GM21723 (cell line): ENCODE results near the gene PIGM.
A peak's percentile ranks its signal among the peaks of the same experiment; 100 is the strongest.
"Not testable (repeated sequence)": the region's sequence is repeated elsewhere in the genome, so short reads cannot be mapped to it uniquely, and the experiment has no call there.

ENCODE experiments used
- ATAC-seq: cut with Tn5 transposase; IDR thresholded peaks from one replicate; pipeline ENCODE4 v1.9.1; 2021; ENCODE audit warnings: mild to moderate bottlenecking, moderate library complexity; ENCODE audit not compliant: unreplicated experiment

PIGM gene

DNA sequence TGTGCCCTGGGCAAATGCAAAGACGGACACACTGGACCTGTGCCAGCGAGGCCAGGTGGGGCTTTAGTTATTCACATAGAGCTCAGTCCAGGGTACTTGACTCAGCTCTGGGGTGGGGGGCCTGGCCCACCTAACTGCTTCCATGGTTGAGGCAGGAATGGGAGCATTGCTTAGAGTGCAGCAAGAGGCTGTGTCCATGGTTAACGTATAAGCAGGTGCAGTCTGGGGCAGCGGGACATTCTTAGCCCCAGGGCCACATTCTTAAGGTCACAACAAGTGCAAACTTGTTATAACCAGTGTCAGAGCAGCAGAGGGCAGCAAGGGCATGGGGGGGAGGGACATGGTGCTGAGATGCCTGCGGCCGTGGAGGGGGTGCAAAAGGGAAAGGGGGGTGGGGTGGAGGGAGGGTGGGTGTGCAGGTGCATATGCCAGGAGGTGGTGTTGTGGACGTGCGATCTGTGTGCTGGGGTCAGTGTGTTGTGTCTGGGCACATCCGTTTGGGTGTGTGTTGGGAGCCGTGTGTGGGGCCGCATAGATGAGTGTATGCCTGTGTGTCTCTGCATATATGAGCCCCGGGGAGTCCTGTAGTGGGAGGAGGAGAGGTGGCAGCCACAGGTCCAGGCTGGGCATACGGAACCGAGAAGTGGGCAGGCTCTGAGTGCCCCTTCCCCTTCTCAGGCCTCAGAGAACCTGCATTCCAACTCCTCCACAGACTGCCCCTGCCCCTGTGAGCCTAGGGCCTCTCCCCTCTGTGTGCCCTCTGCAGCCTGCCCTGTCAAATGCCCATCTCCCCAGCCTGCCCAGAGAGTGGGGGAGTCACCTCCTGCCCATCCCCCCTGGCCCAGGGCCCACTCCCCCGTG is 29.8 kb upstream of the PIGM start:
- ATAC-seq = no peak

DNA sequence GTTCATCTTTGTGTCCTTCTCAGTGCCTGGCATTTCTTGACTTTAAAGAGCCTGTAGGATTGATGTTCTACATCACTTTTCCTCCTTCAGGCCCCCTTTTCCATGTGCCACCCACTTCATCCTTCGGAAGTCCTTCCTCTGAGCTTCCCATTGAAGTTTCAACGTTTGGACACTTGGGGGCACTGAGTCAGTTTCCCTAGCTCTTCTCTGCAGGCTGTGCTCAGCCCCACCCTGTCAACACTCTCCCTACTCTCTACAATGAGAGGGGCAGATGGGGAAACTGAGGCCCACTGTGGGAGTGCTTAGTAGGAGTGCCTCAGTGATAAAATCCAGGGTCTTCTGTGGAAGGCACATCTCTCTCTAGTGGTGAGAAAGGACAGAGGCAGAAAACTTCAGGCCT is 26.3 kb upstream of the PIGM start:
- no peak for ATAC-seq

DNA sequence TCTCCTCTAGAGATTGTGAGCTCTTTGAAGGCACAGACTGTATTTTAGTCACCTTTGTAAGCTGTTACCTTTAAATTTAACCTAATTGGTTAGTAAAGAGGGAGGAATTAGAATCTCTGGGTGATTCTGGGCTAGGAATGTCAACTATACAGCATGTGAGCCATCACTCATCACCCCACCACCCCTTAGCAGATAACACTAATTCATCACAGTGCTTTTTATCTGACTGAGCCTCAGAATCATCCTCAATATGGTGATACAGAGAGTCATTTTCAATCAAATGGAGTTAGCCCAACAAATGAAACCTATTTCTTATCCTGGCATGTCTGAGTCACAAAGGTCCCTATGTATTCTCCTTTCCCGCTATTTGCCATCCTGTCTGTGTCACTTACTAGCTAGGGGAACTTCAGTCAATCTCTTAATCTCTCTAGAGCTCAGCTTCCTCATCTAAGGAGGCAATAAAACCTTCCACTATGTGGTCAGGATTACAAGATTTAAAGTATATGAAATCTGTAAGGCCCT is 24.9 kb upstream of the PIGM start:
- ATAC-seq = no peak

DNA sequence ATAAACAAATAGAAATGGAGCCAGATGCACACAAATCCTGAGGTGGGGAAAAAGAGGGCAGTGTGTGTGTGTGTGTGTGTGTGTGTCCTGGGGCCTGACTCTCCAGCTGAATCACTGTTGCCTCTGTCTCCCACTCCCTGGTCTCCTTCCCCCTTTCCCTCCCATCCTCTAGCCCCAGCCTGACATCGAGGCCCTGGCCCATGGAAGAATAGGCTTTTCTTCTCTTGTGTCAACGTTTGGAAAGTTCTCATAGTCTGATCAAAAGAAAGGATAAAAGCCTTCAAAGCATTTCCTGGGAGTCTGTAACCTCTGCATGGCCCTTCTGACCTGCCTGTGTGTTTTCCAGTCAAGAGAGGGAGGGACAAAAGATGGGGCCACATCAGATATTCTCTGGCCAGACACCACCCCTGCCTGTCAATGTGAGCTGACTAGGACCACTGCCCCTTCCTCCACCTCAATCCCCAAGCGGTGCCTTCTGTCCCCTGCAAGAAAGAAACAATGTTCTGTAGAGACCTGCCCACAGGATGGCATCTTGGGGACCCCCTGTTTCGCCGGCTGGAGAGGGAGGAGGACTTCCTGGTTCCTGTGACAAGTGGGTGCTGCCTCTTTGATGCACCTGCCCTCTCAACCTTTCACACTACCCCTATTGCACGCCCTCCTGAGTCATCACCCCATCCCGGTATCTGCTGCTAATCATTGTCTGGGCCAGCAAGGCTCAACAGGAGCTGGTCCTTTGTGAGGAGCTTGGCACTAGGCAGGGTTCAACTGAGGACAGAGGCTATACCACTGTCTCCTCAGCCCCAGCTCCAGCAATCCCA is 22.0 kb upstream of the PIGM start:
- ATAC-seq = no peak

DNA sequence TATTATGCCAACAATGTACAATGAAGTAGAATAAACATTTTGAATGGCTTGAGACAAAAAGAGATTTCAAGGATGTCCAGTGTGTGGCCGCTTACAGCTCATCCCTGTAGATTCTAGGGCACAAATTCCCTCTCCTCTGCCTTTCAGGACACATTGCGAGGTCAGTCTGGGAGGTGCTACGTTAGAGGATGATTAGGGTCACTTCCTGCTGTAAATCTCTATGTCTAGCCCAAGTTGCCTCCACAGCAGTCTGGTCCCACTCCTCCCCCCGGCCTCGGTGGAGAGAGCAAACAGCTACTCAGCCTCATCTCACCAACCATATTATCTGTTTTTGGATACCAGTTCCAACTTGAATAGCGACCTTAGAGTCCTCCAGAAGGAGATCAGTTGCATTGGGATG is 21.1 kb upstream of the PIGM start:
- no peak for ATAC-seq

DNA sequence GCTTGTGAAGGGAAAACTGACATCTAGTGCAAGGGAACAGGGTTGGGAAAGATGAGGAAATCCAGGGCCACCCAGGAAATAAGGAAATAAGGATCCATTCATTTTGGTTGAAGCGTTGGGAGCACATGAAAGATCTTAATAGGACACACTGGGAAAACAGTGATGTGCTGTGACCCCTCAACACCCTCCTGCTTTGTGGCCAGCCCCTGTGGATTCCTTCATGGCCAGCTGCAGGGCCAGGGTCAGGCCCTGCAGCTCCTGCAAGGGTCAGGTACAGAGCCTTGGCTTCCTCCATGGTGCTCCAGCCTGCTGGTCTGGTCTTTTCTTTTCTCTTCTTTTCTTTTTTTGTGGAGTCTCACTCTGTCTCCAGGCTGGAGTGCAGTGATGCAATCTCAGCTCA is 18.8 kb upstream of the PIGM start:
- no peak for ATAC-seq

DNA sequence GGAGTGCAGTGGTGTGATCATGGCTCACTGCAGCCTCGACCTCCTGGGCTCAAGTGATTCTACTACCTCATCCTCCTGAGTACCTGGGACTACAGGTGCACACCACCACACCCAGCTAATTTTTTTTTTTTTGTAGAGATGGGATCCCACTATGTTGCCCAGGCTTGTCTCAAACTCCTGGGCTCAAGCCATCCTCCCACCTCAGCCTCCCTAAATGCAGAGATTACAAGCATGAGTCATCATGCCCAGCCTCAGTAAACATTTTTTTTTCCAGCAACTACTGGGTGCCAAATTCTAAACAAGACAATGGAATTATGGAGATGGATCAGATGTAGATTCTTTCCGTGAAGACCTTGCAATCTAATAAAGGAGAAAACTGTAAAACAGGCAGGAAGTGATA is 18.4 kb upstream of the PIGM start:
- ATAC-seq = not testable (repeated sequence)

DNA sequence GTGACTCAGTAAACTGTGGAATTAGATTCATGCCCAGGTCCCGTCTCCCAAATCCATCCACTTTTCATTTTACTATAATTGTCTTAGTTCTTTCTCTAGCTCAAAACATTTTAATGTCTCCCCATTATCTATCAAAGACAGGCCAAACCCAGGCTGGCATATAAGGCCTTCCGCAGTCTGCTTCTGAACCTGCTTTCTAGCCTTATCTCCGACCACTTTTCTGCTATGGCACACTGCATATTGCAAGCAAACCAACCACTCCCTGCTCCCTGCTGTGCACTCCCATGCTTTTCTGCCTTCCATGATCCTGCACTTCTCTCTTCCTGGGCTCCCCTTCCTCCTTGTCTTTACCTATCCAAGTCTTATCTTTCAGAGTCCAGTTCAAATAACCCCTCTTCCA is 17.3 kb upstream of the PIGM start:
- no peak for ATAC-seq

DNA sequence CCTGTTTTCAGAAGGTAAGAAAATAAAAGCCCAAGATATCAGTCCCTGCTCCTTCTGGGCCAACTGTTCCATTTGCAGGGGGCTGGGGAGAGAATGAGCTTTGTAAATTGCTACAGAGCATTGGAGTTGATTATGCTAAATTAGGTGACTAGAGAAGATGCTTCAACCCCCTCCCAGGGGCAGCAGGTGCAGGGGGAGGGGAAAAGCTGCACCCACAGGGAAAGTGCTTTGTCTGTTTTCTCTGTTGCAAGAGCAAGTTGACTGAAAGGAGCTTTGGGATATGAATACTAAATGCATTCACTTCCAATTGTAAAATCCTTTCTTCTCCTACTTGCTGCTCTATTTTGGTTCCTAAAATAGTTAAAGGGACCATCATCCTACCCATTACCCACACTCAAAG is 16.5 kb upstream of the PIGM start:
- ATAC-seq = no peak

DNA sequence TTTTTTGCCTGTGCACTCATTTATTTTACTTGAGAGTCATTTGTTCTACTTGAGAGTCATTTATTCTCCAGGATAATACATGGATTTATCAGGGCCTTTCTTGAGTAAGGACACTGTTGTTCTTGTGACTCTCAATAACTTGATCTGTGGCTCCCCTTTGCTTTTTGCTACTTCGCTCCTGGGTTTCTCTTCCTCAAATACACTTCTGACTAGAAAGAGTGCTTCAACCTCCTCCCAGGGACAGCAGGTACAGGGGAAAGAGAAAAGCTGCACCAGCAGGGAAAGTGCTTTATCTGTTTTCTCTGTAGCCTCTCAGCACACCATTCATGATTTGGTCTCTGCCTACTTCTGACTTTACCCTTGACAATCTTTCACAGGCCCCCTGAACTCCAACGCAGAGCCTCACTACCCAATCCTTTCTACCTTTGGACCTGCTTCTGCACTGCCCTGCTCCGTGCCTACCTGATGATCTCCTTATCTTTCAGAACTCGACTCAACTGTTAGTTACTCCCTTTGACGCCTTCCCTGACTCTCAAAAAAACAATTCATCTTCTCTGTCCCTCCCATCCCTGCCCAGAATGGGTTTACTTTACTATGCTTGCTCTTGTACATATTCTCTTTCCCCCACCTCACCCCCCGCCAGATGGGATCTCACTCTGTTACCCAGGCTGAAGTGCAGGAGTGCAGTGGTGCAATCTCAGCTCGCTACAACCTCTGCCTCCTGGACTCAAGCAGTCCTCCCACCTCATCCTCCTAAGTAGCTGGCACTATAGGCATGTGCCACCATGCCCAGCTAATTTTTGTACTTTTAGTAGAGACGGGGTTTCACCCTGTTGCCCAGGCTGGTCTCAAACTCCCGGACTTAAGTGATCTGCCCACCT is 15.6 kb upstream of the PIGM start:
- ATAC-seq = peak; percentile 77

DNA sequence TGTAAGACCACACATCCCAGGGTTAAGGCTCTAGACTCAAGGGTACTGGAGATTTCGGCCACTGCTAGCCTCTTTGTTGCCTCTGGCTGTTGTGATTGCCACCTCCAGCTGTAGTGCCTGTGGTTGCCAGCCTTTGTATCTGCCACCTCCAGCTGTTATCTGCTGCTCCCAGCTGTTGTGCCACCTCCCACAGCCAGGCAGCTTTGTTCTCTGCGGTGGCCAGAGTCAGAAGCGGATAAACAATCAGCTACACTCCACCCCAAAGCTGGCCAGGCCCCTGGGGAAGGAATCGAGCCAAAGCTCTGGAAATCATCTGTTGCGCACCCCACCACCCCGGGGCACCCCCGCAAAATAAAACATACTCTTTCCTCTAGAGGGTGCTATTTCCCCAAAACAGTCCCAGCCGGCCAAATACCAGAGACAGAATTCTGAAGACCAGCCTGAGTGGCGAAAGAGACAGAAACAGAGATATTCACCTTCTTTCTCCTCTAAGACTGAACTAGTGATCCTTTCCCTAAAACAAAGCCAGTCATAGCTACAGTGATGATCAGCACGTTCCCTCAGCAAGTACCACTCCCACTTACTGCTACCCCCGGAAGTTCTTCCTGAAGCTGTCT is 14.8 kb upstream of the PIGM start:
- peak; percentile 79 for ATAC-seq

DNA sequence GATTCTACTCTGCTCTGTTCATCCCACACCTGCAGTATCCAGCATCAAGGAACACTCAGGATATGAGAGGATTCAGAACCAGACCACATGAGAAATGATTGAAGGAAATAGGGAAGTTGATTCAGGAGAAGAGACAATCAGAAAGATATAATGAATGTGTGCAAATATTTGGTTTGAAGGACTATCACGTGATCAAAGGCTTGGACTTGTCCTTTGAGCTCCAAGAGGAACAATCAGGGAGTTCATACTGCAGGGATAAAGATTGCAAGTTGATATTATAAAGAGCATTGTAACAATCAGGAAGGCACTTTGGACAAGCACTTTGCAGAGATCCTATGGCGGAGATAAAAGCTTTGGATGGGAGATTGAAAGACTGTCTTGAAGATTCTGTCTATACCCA is 13.9 kb upstream of the PIGM start:
- no peak for ATAC-seq

DNA sequence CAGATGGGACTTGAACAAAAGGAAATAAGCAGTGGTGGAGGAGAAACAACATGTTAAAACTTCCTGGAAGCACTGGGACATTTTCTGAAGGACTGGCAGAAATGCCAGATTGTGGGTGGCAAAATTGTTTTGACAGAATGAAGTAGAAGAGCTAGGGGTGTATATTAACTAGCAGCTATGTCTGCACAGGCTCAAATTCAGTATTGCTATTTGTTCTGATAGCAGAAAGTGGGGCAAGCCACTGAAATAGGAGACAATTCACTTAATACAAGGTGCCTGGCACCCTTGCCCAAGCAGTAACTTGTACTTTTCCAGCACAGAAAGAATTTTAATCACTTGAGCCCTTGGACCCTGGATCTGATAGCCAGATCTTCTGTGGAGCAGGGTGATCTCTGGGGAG is 11.8 kb upstream of the PIGM start:
- ATAC-seq = no peak

DNA sequence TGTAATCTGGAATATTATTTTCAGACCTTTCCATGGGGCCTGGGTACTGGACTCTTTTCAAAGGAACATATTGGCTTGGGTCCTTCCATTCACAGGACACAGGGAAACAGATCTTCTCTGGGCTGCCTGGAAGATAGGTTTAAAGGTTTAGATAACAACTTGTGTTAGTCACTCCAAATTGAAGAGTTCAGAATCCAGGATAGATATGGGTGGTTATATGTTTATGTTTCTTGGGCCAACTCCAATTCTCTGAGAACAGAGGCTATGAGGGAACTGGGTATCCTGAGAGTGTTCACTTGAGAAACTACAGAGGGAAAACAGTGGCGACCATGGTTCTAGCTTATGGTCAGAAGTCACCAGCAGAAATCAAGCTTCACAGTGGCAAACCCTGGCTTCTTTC is 8.7 kb upstream of the PIGM start:
- ATAC-seq = no peak

DNA sequence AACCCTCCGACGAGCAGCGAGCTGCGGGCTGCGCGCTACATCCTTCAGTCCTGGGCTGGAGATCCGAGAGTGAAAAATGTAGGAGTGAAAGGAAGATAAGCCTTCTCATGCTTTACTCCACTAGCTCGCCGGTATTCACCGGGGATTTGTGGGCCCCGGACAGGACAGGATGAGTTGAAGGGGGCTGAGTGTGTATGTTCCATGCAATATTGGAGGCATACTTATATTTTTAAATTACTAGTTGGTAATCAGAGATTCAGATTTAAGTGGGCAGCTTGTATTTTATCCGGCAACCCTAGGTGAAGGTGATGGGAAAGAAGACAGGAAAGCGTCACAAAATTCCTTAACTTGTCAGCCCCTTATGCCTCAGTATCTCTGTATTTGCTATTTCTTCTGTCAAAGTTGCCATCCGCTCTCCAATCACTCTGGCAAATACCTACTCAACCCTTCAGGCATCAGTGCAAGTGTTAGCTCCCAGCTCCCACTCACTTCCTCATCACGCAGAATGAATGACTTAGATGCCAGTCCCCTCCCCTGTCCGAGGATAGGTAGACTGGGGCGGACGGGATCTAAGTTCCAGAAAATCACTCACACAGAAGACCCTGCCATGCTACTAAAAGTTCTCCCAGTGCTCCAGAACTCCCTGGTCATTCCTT is 503 bp upstream of the PIGM start:
- no peak for ATAC-seq

DNA sequence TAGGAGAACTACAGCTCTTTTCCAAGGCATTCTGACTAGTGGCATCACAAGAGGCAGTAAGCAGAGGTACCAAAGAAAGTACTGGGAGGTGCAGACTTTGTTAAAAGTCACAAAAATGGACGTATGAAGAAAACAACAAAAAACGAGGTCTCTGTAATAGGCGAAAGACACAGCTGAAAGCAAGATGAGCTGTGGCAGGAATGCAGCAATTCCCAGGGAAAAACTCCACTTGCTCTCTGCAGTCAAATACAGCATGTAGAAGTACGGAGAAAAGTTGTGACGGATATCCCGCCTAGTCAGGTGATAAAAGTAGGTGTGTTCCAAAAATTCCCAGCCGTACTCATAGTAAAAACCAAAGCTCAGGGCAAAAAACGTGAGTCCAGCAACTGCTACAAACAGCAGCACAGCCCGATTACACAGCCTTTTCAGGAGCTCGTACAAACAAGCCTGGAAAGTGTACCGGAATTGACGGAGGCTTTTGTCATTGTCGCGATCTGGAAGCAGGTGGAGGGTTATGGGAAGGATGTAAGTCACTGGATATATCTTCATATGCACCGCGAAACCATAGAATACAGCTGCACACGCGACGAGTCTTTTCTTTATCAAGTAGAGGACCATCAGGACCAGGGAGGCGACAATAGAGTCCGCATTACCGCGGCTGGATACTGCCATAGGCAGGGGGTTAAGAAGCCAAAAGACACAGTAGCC is 979 bp downstream of the PIGM start:
- peak; percentile 14 for ATAC-seq

DNA sequence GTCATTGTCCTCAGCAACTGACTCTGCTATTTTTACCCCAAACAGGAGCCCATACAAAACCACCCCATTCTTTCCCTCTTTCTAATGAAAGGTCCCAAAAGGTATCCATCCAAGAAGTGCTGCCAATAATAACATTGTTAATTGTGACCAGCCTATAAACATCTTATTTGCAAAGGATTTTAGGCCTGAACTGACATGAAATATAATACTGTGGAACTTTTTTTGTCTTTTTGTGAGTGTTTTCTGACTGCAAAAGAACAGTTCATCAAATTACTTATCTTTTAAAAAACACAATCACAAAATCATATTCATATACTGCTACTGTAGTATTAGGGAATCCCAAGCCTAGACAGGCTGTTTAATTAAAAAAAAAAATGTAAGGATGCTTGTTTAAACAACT is 3.4 kb downstream of the PIGM start:
- no peak for ATAC-seq

DNA sequence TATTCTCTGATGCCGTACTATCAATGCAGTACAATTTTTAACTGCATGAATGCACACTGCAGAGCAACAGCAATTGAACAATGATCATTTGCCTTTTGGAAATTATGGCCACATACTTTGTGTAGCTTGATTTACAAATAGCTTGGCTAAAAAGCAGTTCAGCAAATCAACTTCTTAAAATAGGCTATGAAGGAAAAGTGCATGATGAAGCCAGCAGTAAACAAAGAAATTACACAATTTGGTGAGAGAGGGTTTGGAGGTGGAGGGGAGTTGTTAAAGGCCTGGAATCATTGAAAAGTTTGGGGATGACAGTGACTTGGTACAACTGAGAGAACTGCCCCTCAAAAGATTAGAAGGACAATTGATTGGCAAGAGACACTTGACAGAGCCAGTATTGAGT is 6.5 kb downstream of the PIGM start:
- ATAC-seq = no peak

DNA sequence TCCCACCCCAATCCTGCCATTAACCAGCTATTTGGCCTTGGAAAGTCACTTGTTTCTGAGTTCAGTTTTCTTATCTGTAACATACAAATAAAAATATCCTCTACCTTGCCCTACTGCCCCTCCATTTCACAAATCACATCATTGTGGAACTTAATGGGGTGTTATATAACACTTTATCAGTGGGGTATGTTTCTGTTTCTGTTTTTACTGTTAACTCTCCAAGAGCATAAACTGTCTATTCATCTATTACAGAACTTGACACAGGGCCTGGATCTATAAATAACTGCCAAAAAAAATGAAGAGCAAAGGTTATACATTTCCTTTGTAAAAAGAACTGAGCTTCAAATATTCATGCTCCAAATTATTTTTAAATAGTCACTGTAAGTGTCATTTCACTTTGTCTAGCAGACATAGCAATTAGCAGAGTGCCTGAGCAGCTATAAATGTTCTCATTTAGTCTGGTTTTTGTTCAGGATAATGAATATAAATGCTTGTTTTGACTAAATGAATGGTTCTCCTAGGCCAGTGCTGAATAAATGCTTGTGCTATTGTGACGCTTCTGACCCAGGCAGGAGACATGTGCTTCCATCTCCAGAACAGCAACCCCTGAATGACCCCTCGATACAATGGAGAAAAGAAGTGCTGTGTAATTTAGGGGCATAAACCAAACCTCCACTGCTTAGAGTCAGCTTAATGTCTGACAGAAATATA is 7.4 kb downstream of the PIGM start:
- no peak for ATAC-seq
